ENCODE measurements around the gene CACNG8. TPM values are rescaled to one million over a fixed set of nuclear protein-coding genes. Genes with fewer than 3 reads are reported as not detected.

The CACNG8 gene
- total RNA-seq, 4 donors from 2014 or later, result not detected

DNA sequence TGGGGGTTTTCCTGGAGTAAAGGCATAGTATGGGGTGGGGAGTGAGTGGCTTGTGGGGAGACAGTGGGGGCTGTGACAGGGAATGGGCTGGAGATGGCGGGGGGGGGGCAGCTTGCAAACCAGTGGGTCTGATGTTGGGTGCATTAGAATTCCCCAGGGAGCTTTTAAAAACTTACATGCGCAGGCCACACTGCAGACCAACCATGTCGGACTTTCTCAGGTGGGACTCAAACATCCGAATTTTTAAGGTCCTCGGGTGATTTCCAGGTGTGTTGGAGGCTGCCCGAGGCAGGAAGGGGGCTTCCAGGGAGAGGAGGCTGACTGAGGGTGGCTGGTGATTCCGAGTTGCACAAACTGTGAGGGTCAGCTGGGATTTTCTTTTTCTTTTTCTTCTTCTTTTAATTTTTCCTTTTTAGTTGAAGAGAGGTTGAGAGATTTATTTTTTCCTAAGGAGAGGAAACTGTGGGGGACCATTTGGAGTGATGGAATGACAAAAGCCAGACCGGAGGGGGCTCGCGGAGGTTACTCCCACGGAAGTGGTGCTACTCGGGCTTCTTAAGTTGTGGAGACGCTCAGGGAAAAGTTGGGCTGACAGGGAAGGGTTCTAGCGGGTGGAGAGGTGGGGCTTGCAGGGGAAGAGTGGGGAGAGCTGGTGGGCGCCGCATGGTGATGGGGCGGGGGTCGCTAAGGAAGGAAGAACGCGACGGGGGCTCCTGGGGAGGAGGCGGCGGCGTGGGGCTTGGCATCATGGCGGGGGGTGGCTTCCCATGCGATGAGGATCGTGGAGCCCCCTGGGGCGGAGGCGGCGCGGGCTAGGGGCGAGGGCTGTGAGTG lies 997 bp upstream of the CACNG8 start:
- no peak for DNase-seq
- intact Hi-C loops (cut with DNase I), result no loop called here
- TF ChIP-seq POLR2A (IDR thresholded peaks at IDR 0.05), result no peak
- no peak for TF ChIP-seq CTCF (IDR thresholded peaks at IDR 0.05)
- no peak overlapping the region for H3K27ac ChIP-seq
- peaks cover 19% of the 10 kb centered on the region for H3K27me3 ChIP-seq
- H3K36me3 ChIP-seq, result no peaks in the 10 kb centered on the region
- H3K4me3 ChIP-seq (replicated peaks in 1 of 3), result no peak overlapping the region
- no peaks in the 10 kb centered on the region for H3K4me1 ChIP-seq
- WGBS, 2 donors, result 2 to 4% methylated on average over 32 of the region's 32 CpGs
- no peaks in the 10 kb centered on the region for H3K9me3 ChIP-seq

DNA sequence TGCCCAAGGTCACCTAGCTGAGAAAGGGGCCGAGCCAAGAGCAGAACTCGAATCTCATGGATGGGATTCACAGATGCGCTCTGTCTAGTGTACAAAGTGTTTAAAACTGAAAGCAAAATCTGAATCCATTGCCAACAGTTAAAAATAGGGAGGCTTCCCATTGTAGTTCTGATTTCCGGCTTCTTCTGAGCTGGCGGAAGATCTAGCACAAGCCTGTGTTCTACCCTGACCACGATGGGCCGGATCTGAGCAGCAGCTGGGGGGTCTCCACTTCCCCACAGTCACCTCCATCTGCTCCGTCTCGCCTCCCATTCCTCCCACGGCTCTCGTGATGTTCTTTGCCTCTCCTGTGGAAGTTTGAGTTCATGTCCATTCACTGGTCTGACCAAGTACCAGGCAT lies 2.4 kb downstream of the CACNG8 start:
- DNase-seq, result no peak
- Histone ChIP-seq H3K36me3 (no peaks in the 10 kb centered on the region), H3K27me3 (peaks cover 8% of the 10 kb centered on the region), H3K4me1 (no peaks in the 10 kb centered on the region), H3K9me3 (no peaks in the 10 kb centered on the region), H3K4me3 (replicated peaks in 1 of 3) (no peak overlapping the region), H3K27ac (no peak overlapping the region)
- no peak for TF ChIP-seq CTCF (IDR thresholded peaks at IDR 0.05)
- no peak for TF ChIP-seq POLR2A (IDR thresholded peaks at IDR 0.05)
- intact Hi-C loops (cut with DNase I), result no loop called here
- WGBS, 2 donors, result 76 to 80% methylated on average over 11 of the region's 11 CpGs

- no peak for DNase-seq
- Histone ChIP-seq H3K27ac (no peak overlapping the region), H3K9me3 (no peaks in the 10 kb centered on the region), H3K4me3 (replicated peaks in 1 of 3) (no peak overlapping the region), H3K27me3 (no peaks in the 10 kb centered on the region), H3K36me3 (no peaks in the 10 kb centered on the region), H3K4me1 (no peaks in the 10 kb centered on the region)
- intact Hi-C loops (cut with DNase I), result no loop called here
- WGBS, 2 donors, result 79 to 85% methylated on average over 7 of the region's 7 CpGs
- TF ChIP-seq POLR2A (IDR thresholded peaks at IDR 0.05) (no peak), CTCF (IDR thresholded peaks at IDR 0.05) (no peak)
Observed at GRCh38 chr19:53966931-53967330, 4.2 kb downstream of the CACNG8 start.

DNA sequence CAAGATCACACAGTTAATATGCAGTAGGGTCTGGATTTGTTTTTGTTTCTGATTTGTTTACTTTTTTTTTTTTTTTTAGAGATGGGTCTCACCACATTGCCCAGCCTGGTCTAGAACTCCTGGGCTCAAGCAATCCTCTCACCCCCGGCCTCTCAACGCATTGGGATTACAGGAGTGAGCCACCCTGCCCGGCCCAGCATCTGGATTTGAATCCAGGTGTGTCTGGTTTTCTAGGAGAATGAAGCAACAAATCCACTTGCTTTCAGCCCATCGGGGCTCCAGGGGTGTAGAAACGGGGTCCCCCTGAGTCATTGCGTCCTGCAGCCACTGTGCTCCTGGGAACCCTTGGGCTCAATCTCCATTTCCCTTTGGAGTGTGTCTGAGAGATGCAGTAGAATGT lies 6.6 kb downstream of the CACNG8 start:
- H3K36me3 ChIP-seq, result no peaks in the 10 kb centered on the region
- no peaks in the 10 kb centered on the region for H3K27me3 ChIP-seq
- DNase-seq, result no peak
- H3K4me3 ChIP-seq (replicated peaks in 1 of 3), result no peak overlapping the region
- no peaks in the 10 kb centered on the region for H3K9me3 ChIP-seq
- no peaks in the 10 kb centered on the region for H3K4me1 ChIP-seq
- TF ChIP-seq CTCF (IDR thresholded peaks at IDR 0.05), result no peak
- no peak for TF ChIP-seq POLR2A (IDR thresholded peaks at IDR 0.05)
- H3K27ac ChIP-seq, result no peak overlapping the region
- 87 to 92% methylated on average over 6 of the region's 6 CpGs for WGBS, 2 donors
- intact Hi-C loops (cut with DNase I), result no loop called here

DNA sequence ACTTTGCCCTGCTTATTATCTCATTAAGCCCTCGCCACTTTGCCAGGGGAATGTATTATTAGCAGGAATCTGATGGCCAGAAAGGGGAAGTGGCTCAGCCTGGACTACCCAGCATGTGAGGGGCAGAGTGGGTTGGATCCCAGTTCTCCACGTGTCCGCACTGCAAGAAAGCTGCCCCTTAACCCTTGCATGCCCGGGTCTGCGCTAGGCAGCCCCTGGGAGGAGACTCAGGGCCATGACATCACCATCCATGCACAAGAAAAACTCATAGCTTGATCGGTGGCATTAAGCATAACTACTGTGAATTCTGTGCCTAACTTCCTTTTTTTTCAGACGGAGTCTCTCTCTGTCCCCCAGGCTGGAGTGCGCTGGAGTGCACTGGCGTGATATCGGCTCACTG lies 8.9 kb downstream of the CACNG8 start:
- H3K4me3 ChIP-seq (replicated peaks in 1 of 3), result no peak overlapping the region
- no peaks in the 10 kb centered on the region for H3K27me3 ChIP-seq
- WGBS, 2 donors, result 53 to 72% methylated on average over 10 of the region's 10 CpGs
- DNase-seq, result no peak
- intact Hi-C loops (cut with DNase I), result no loop called here
- no peaks in the 10 kb centered on the region for H3K9me3 ChIP-seq
- no peaks in the 10 kb centered on the region for H3K4me1 ChIP-seq
- H3K36me3 ChIP-seq, result no peaks in the 10 kb centered on the region
- TF ChIP-seq POLR2A (IDR thresholded peaks at IDR 0.05) (no peak), CTCF (IDR thresholded peaks at IDR 0.05) (no peak)
- no peak overlapping the region for H3K27ac ChIP-seq

All from thyroid gland (tissue), 4 donors.